ENCODE results near the gene KRT85. TPM values are rescaled to one million over a fixed set of nuclear protein-coding genes. Genes with fewer than 3 reads are reported as not detected.
A peak's percentile ranks its signal among the peaks of the same experiment; 100 is the strongest.

Gene KRT85
- total RNA-seq, 1 donor from 2014 or later, result not detected

DNA sequence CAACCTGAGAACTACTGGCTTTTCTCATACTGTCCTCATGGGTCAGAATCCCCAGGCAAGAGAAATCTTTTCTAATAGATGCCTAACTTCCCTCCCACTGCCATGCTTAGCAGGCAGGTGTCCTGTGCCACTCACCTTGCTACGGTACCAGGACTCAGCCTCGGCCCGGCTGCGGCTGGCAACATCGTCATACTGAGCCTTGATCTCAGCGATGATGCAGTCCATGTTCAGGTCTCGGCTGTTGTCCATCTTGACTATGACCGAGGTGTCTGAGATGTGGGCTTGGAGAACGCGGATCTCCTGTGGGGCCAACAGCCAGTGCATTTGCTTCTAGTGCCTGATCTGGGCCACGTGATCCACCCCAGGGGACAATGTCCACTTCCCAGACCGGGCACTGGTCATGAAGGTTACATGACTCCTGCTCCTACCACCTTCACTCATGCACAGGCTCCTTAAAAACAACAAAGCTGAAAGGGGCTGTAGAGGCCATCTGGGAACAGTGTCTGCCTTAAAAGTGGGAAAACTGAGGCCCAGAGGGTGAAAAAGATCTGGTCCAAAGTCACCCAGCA lies 4.1 kb downstream of the KRT85 start:
- H3K4me3 Mint-ChIP-seq, result no peak overlapping the region
- DNase-seq (ENCODE audit: low spot score in 2 of 2, unreplicated experiment in 2 of 2), result no peak
- peaks cover 8% of the 10 kb centered on the region for H3K4me1 Mint-ChIP-seq
- no peak overlapping the region for H3K27ac Mint-ChIP-seq
- peaks cover 23% of the 10 kb centered on the region for H3K27me3 Mint-ChIP-seq (ENCODE audit: low read depth)
- H3K36me3 Mint-ChIP-seq, result no peaks in the 10 kb centered on the region
- no peaks in the 10 kb centered on the region for H3K9me3 Mint-ChIP-seq
- TF ChIP-seq, protein P1, sequence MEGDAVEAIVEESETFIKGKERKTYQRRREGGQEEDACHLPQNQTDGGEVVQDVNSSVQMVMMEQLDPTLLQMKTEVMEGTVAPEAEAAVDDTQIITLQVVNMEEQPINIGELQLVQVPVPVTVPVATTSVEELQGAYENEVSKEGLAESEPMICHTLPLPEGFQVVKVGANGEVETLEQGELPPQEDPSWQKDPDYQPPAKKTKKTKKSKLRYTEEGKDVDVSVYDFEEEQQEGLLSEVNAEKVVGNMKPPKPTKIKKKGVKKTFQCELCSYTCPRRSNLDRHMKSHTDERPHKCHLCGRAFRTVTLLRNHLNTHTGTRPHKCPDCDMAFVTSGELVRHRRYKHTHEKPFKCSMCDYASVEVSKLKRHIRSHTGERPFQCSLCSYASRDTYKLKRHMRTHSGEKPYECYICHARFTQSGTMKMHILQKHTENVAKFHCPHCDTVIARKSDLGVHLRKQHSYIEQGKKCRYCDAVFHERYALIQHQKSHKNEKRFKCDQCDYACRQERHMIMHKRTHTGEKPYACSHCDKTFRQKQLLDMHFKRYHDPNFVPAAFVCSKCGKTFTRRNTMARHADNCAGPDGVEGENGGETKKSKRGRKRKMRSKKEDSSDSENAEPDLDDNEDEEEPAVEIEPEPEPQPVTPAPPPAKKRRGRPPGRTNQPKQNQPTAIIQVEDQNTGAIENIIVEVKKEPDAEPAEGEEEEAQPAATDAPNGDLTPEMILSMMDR (IDR thresholded peaks at IDR 0.05; ENCODE audit: unreplicated experiment), result no peak

DNA sequence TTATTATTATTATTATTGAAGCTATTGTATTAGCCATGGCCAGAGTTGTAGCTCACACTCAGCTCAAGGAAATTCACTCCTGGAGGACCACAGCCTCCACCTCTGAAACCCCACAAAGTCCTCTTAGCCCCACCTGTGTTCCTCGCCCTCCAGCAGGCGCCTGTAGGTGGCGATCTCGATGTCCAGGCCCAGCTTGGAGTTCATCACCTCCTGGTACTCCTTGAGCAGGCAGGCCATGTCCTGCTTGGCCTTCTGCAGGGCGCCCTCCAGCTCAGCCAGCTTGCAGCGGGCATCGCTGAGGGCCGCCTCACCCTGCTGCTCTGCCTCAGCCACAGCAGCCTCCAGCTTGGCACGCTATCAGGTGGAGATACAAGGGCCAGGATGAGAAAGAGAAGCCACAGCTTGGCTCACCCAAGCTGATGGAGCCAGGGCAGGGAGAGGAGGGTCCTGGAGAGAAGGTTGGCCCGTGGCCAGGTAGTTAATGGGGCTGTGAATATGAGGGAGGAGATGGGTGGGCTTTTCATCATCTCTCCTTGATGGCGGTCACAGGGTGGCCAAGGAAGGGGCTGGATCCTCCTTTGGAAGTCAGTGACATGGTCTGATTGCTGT lies 5.1 kb downstream of the KRT85 start:
- no peaks in the 10 kb centered on the region for H3K36me3 Mint-ChIP-seq
- no peak overlapping the region for H3K27ac Mint-ChIP-seq
- peaks cover 8% of the 10 kb centered on the region for H3K4me1 Mint-ChIP-seq
- no peak overlapping the region for H3K4me3 Mint-ChIP-seq
- H3K27me3 Mint-ChIP-seq (ENCODE audit: low read depth), result peaks cover 21% of the 10 kb centered on the region
- TF ChIP-seq, protein P1 (IDR thresholded peaks at IDR 0.05; ENCODE audit: unreplicated experiment), result no peak
- peak in 1 of 2 experiments; percentile 7 for DNase-seq (ENCODE audit: low spot score in 2 of 2, unreplicated experiment in 2 of 2)
- no peaks in the 10 kb centered on the region for H3K9me3 Mint-ChIP-seq

DNA sequence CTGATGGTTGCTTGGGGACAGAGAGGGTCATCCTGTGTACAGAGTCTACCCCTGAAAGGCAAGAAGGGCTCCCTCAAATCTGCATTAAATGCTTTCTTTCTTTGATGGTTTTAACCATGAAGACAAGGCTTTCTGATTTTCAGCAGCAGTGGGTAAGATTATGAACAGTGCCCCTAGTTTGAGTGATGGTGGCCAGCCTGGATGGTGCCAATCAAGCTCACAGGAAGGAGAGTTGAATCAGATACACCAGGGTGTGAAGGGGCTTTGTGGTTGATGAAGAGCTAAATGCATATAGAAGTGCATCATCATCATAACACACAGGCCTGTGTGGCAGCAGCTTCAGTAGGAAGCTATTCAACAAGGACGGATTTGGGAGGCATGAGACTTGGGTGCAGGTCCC lies 5.7 kb downstream of the KRT85 start:
- H3K4me3 Mint-ChIP-seq, result no peak overlapping the region
- peaks cover 24% of the 10 kb centered on the region for H3K27me3 Mint-ChIP-seq (ENCODE audit: low read depth)
- H3K9me3 Mint-ChIP-seq, result no peaks in the 10 kb centered on the region
- TF ChIP-seq, protein P1 (IDR thresholded peaks at IDR 0.05; ENCODE audit: unreplicated experiment), result no peak
- no peak for DNase-seq (ENCODE audit: low spot score in 2 of 2, unreplicated experiment in 2 of 2)
- H3K36me3 Mint-ChIP-seq, result no peaks in the 10 kb centered on the region
- peaks cover 8% of the 10 kb centered on the region for H3K4me1 Mint-ChIP-seq
- H3K27ac Mint-ChIP-seq, result no peak overlapping the region

DNA sequence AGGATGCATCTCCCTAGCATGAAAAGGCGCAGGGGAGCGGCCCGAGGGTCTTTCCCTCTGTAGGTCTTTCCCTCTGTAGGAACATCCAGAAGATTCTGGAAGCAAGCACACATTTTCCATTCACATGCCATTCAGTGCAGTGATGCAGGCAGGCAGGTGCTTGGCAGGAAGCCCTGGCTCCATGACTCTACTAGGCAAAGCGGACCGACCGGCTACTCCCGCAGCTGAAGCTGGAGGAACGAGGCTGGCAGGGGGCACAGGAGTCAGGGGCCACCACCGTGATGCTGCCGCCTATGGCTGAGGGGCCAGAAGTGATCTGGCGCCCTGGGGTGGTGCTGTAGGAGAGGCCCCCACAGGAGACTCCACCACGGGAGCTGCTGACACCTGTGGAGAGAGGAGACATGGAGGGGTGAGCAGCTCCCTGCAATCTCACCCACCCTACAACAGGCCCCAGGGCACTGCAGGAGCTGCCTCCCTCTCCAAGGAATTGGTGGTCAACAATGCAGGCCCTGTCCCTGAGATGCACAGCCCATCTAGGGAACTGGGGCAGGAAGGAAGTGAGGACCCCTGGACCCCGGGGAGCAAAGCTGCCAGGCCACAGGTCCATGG lies 6.5 kb downstream of the KRT85 start:
- Mint-ChIP-seq H3K4me3 (no peak overlapping the region), H3K9me3 (no peaks in the 10 kb centered on the region), H3K4me1 (peaks cover 8% of the 10 kb centered on the region), H3K27ac (no peak overlapping the region), H3K27me3 (ENCODE audit: low read depth) (peaks cover 23% of the 10 kb centered on the region), H3K36me3 (no peaks in the 10 kb centered on the region)
- peak in 1 of 2 experiments; percentile 8 for DNase-seq (ENCODE audit: low spot score in 2 of 2, unreplicated experiment in 2 of 2)
- TF ChIP-seq, protein P1 (IDR thresholded peaks at IDR 0.05; ENCODE audit: unreplicated experiment), result no peak

DNA sequence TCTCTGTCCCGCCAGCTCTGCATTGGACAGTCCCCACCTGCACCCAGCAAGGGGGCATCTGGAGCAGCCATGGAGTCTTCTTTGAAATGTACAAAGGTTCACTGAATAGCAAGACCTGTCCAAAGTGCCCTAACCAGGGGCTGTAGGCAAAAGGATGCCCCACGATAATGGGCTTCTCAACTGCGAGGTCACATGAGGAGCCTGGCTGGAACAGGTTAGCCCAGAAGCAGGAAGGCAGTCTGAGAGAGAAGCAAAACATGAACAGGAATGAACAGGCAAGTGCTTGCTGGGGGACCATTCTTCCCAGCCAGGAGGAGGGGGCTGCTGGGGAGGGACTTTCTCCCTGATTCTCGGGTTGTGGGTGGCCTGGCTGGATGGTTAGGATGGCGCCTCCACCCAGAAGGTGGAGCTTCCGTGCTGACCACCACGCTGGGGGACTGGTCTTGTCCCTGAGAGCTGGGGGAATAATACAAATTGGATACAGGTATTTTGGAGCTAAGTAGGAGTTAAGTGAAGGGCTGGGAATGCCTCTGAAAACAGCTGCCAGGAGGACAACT lies 7.1 kb downstream of the KRT85 start:
- Mint-ChIP-seq H3K4me1 (peaks cover 8% of the 10 kb centered on the region), H3K27ac (no peak overlapping the region), H3K36me3 (no peaks in the 10 kb centered on the region), H3K9me3 (no peaks in the 10 kb centered on the region), H3K27me3 (ENCODE audit: low read depth) (peaks cover 23% of the 10 kb centered on the region), H3K4me3 (no peak overlapping the region)
- TF ChIP-seq, protein P1 (IDR thresholded peaks at IDR 0.05; ENCODE audit: unreplicated experiment), result no peak
- peak in 1 of 2 experiments; percentile 3 for DNase-seq (ENCODE audit: low spot score in 2 of 2, unreplicated experiment in 2 of 2)
